ENCODE data around the gene NUDT21. TPM values are rescaled to one million over a fixed set of nuclear protein-coding genes. Genes with fewer than 3 reads are reported as not detected.

The NUDT21 gene
- polyA plus RNA-seq, 1 of the 3 experiments (the other 2 are of a cell fraction) = 42.2 TPM

- no peak for TF ChIP-seq USF2 (IDR thresholded peaks at IDR 0.05; ENCODE audit: borderline replicate concordance, low read depth, low read length)
- TF ChIP-seq JUND (IDR thresholded peaks at IDR 0.05) = no peak
- TF ChIP-seq, protein P1, sequence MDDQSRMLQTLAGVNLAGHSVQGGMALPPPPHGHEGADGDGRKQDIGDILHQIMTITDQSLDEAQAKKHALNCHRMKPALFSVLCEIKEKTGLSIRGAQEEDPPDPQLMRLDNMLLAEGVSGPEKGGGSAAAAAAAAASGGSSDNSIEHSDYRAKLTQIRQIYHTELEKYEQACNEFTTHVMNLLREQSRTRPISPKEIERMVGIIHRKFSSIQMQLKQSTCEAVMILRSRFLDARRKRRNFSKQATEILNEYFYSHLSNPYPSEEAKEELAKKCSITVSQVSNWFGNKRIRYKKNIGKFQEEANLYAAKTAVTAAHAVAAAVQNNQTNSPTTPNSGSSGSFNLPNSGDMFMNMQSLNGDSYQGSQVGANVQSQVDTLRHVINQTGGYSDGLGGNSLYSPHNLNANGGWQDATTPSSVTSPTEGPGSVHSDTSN (IDR thresholded peaks at IDR 0.05) = no peak
Measured at GRCh38 chr16:56421313-56421712, 29.8 kb downstream of the NUDT21 start (continued).

DNA sequence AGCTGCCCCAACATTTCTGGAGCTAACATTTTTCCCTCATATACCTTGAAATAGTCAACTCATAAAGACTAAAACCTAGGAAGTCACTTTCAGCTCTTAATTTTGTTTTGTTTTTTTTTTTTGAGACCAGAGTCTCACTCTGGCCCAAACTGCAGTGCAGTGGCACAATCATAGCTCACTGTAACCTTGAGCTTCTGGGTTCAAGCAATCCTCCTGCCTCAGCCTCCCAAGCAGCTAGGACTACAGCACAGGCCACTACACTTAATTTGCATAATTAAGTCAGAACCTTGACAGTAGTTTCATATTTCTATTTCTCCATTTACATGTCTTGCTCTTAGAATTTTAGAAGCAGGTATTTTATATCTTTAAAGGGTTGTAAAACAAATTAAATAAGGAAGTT, 30.5 kb downstream of the NUDT21 start:
- Histone ChIP-seq H4K20me1 (ENCODE audit: insufficient read depth) (peaks cover 82% of the 10 kb centered on the region), H2AFZ (ENCODE audit: low read depth) (no peak overlapping the region), H3K4me2 (no peak overlapping the region), H3K36me3 (replicated peaks in 1 of 2; ENCODE audit: control insufficient read depth in 1 of 2, insufficient read depth in 2 of 2, low read length in 1 of 2) (no peaks in the 10 kb centered on the region), H3K9me2 (no peaks in the 10 kb centered on the region), H3K9me3 (peaks cover 5% of the 10 kb centered on the region; the same call in 1 of the 2 replicates), H3K9ac (no peak overlapping the region), H3K4me3 (ENCODE audit: low read depth in 2 of 2, low read length in 1 of 2) (no peak overlapping the region), H3K4me1 (ENCODE audit: control insufficient read depth in 1 of 2, insufficient read depth in 2 of 2, low read depth in 1 of 2, low read length in 1 of 2) (peaks cover under 1 to 9% of the 10 kb centered on the region in 2 experiments; a peak in 3 of 4 replicates), H3K27me3 (ENCODE audit: insufficient read depth) (no peaks in the 10 kb centered on the region), H3K27ac (ENCODE audit: low read depth in 2 of 2, low read length in 1 of 2) (no peak overlapping the region), H3F3A (replicated peaks; ENCODE audit: insufficient read depth) (peaks cover 4% of the 10 kb centered on the region), H3K79me2 (ENCODE audit: insufficient read depth) (peaks cover 94% of the 10 kb centered on the region)
- CTCF ChIA-PET = interaction anchor here (1.1 kb wide), 1 partner anchor 19 kb away, joined by 3 read pairs; no protein-coding TSS in a partner anchor
- POLR2A ChIA-PET = no interaction called here
- TF ChIP-seq NFIC (IDR thresholded peaks at IDR 0.05; ENCODE audit: borderline replicate concordance) = no peak
- TF ChIP-seq, protein P2, sequence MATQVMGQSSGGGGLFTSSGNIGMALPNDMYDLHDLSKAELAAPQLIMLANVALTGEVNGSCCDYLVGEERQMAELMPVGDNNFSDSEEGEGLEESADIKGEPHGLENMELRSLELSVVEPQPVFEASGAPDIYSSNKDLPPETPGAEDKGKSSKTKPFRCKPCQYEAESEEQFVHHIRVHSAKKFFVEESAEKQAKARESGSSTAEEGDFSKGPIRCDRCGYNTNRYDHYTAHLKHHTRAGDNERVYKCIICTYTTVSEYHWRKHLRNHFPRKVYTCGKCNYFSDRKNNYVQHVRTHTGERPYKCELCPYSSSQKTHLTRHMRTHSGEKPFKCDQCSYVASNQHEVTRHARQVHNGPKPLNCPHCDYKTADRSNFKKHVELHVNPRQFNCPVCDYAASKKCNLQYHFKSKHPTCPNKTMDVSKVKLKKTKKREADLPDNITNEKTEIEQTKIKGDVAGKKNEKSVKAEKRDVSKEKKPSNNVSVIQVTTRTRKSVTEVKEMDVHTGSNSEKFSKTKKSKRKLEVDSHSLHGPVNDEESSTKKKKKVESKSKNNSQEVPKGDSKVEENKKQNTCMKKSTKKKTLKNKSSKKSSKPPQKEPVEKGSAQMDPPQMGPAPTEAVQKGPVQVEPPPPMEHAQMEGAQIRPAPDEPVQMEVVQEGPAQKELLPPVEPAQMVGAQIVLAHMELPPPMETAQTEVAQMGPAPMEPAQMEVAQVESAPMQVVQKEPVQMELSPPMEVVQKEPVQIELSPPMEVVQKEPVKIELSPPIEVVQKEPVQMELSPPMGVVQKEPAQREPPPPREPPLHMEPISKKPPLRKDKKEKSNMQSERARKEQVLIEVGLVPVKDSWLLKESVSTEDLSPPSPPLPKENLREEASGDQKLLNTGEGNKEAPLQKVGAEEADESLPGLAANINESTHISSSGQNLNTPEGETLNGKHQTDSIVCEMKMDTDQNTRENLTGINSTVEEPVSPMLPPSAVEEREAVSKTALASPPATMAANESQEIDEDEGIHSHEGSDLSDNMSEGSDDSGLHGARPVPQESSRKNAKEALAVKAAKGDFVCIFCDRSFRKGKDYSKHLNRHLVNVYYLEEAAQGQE (IDR thresholded peaks at IDR 0.05; ENCODE audit: low read depth, low read length) = no peak
- no peak for TF ChIP-seq MEF2A (IDR thresholded peaks at IDR 0.05; ENCODE audit: borderline replicate concordance, low read depth)
- no peak for TF ChIP-seq YY1 (IDR thresholded peaks at IDR 0.05; ENCODE audit: low read depth)
- no peak for TF ChIP-seq GATA2 (CRISPR knock-in tag; IDR thresholded peaks at IDR 0.05)
- no peak for DNase-seq
